SU-DHL-6 (cell line): ENCODE measurements around the gene C19orf73.
"Not testable (repeated sequence)": the region's sequence is repeated elsewhere in the genome, so short reads cannot be mapped to it uniquely, and the experiment has no call there.

ENCODE experiments used
- EZH2phosphoT487 ChIP-seq: fragments of 200-600 bp; sonication (generic), shearing (Covaris generic); conservative IDR thresholded peaks from 2 replicates; pipeline ENCODE4 v1.6.1; 2018; ENCODE audit warnings: mild to moderate bottlenecking, antibody characterized with exemption, low read length, moderate library complexity, mixed read lengths
- TF ChIP-seq, protein P1 (sequence below): fragments of 200-600 bp; sonication (generic); IDR thresholded peaks from one replicate; pipeline ENCODE4 v1.5.1; 2017; ENCODE audit warnings: antibody characterized with exemption, mild to moderate bottlenecking, low read length, moderate library complexity; ENCODE audit not compliant: insufficient read depth, poor library complexity, severe bottlenecking

DNA sequence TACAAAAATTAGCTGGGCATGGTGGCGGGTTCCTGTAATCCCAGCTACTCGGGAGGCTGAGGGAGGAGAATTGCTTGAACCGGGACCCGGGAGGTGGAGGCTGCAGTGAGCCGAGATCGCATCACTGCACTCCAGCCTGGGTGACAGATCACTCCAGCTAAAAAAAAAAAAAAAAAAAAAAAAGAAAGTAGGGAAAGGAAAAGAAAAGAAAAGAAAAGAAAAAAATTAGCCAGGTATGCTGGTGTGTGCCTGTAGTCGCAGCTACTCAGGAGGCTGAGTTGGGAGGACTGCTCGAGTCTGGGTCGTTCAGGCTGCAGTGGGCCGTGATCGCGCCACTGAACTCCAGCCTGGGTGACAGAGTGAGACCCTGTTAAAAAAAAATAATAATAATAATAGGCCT, 8.3 kb upstream of the C19orf73 start:
- TF ChIP-seq, protein P1, sequence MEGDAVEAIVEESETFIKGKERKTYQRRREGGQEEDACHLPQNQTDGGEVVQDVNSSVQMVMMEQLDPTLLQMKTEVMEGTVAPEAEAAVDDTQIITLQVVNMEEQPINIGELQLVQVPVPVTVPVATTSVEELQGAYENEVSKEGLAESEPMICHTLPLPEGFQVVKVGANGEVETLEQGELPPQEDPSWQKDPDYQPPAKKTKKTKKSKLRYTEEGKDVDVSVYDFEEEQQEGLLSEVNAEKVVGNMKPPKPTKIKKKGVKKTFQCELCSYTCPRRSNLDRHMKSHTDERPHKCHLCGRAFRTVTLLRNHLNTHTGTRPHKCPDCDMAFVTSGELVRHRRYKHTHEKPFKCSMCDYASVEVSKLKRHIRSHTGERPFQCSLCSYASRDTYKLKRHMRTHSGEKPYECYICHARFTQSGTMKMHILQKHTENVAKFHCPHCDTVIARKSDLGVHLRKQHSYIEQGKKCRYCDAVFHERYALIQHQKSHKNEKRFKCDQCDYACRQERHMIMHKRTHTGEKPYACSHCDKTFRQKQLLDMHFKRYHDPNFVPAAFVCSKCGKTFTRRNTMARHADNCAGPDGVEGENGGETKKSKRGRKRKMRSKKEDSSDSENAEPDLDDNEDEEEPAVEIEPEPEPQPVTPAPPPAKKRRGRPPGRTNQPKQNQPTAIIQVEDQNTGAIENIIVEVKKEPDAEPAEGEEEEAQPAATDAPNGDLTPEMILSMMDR = not testable (repeated sequence)
- not testable (repeated sequence) for TF ChIP-seq EZH2phosphoT487
